LoVo (cell line): Measurements from ENCODE around the gene XPO1.
A peak's percentile ranks its signal among the peaks of the same experiment; 100 is the strongest.
"Not testable (repeated sequence)": the region's sequence is repeated elsewhere in the genome, so short reads cannot be mapped to it uniquely, and the experiment has no call there.

Experiments
- DNase-seq: peaks from one replicate; pipeline ENCODE4 v3.0.0-alpha.2; 2016; ENCODE audit warnings: low spot score

XPO1 gene

GRCh38 chr2:61469424-61470121 is 68.6 kb downstream of the XPO1 start:
- DNase-seq: no peak

- not testable (repeated sequence) for DNase-seq
Observed at GRCh38 chr2:61468231-61468630, 69.9 kb downstream of the XPO1 start.

- DNase-seq: no peak
Observed at GRCh38 chr2:61465045-61465444, 73.1 kb downstream of the XPO1 start.

- no peak for DNase-seq
Observed at GRCh38 chr2:61463769-61464475, 74.2 kb downstream of the XPO1 start.

- no peak for DNase-seq
Observed at GRCh38 chr2:61461404-61461803, 76.8 kb downstream of the XPO1 start.

GRCh38 chr2:61460163-61460562 is 78.0 kb downstream of the XPO1 start:
- no peak for DNase-seq

GRCh38 chr2:61456746-61457420 is 81.3 kb downstream of the XPO1 start:
- DNase-seq: no peak

GRCh38 chr2:61456070-61456745 is 81.9 kb downstream of the XPO1 start:
- DNase-seq: no peak

GRCh38 chr2:61454972-61455371 is 83.2 kb downstream of the XPO1 start:
- not testable (repeated sequence) for DNase-seq

- no peak for DNase-seq
Observed at GRCh38 chr2:61454383-61454782, 83.8 kb downstream of the XPO1 start.

- DNase-seq: no peak
Observed at GRCh38 chr2:61452392-61452791, 85.8 kb downstream of the XPO1 start.

- no peak for DNase-seq
Observed at GRCh38 chr2:61451178-61451577, 87.0 kb downstream of the XPO1 start.

- DNase-seq: no peak
Observed at GRCh38 chr2:61450144-61450543, 88.0 kb downstream of the XPO1 start.

GRCh38 chr2:61448229-61448628 is 89.9 kb downstream of the XPO1 start:
- no peak for DNase-seq

- not testable (repeated sequence) for DNase-seq
Observed at GRCh38 chr2:61446971-61447370, 91.2 kb downstream of the XPO1 start.

- peak; percentile 80 for DNase-seq
Observed at GRCh38 chr2:61443342-61444041, 94.7 kb downstream of the XPO1 start.

- DNase-seq: no peak
Observed at GRCh38 chr2:61439241-61440002, 98.7 kb downstream of the XPO1 start.

- no peak for DNase-seq
Observed at GRCh38 chr2:61438670-61439069, 99.5 kb downstream of the XPO1 start.

GRCh38 chr2:61437170-61437569 is 101.0 kb downstream of the XPO1 start:
- no peak for DNase-seq

GRCh38 chr2:61436092-61436491 is 102.1 kb downstream of the XPO1 start:
- DNase-seq: no peak

- DNase-seq: no peak
Observed at GRCh38 chr2:61435291-61435690, 102.9 kb downstream of the XPO1 start.
